ENCODE results near the gene ZIC1. TPM values are rescaled to one million over a fixed set of nuclear protein-coding genes. Genes with fewer than 3 reads are reported as not detected.

The ZIC1 gene
- total and polyA plus RNA-seq, 9 of the 15 experiments (the other 6 are each of a cell fraction or from before 2014, with no cell fraction given), result 0.21 to 0.42 TPM; not detected in 7

DNA sequence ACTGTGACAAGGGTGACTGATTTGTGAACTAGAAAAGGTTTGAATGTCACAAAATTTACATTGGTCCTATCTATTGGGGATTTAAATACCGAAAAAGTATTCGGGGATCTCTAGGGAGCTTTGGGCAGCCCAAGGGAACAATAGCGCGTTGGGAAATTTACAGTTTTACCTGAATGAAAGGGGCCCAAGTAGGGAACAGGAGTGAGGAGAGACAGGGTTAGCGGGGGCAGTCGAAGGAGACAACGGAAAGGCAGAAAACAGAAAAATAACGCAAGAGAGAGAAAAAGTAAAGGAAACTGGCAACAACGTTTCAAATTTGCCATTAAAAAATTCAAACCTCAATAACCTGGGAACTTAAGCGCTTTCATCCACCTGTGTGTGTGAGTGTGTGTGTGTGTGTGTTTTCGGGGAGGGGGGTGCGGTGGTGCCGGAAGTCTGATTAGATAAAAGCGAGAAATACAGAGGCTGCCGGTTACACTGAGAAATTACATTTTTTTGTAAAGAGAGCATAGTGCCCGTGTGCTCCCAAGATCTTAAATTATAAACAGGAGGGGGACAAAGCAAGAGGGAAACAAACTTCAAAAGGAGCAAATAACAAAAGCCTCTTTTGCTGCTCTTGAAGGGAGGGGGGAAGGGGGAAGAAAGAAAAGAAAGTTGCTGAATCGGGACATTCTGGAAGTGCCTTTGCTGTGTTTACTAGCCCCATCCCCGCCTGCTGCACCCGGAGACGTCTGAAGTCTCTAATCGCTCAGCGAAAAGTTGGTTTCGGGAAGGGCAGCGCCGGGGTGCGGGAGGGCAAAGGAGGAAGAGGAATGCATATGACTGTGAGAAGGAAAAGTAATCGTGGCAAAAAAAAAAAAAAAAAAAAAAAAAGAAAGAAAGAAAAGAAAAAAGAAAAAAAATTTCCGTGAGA is 721 bp upstream of the ZIC1 start:
- Histone ChIP-seq H3K4me3 (no peak overlapping the region), H3K27ac (ENCODE audit: extremely low read depth, low read depth, low read length) (no peak overlapping the region), H3K4me2 (ENCODE audit: insufficient read depth, low read length) (no peak overlapping the region), H4K20me1 (replicated peaks; ENCODE audit: control insufficient read depth, insufficient read depth, low read length) (no peaks in the 10 kb centered on the region), H3K79me2 (ENCODE audit: control insufficient read depth, insufficient read depth, low read length) (no peaks in the 10 kb centered on the region), H2AFZ (ENCODE audit: low read depth, low read length) (no peak overlapping the region), H3K27me3 (ENCODE audit: control insufficient read depth in 2 of 2, insufficient read depth in 2 of 2, low read length in 2 of 2) (peaks cover 3 to 51% of the 10 kb centered on the region in 2 experiments; a peak in 3 of 5 replicates), H3K4me1 (replicated peaks in 1 of 2; ENCODE audit: control insufficient read depth in 2 of 2, insufficient read depth in 2 of 2, low read length in 2 of 2) (peaks cover 0 to 4% of the 10 kb centered on the region in 2 experiments; a peak in 1 of 5 replicates), H3K9me3 (replicated peaks; ENCODE audit: control insufficient read depth, insufficient read depth, low read depth, low read length) (no peaks in the 10 kb centered on the region), H3K9ac (ENCODE audit: insufficient read depth in 1 of 2, low read depth in 2 of 2, low read length in 2 of 2) (no peak overlapping the region), H3K36me3 (ENCODE audit: control insufficient read depth, insufficient read depth, low read length) (no peaks in the 10 kb centered on the region), H3K9me1 (ENCODE audit: control insufficient read depth, insufficient read depth, low read length) (no peaks in the 10 kb centered on the region)
- ATAC-seq (no peak), DNase-seq (ENCODE audit: extremely low read depth in 1 of 4, low spot score in 3 of 4) (no peak), FAIRE-seq (no peak)
- intact Hi-C loops (cut with micrococcal nuclease) (no loop called here), in situ Hi-C loops (cut with MboI) (no loop called here)
- TF ChIP-seq ZNF146 (CRISPR knock-in tag; IDR thresholded peaks at IDR 0.05; ENCODE audit: unreplicated experiment) (no peak), NR2F6 (CRISPR knock-in tag; IDR thresholded peaks at IDR 0.05) (no peak), ZNF395 (CRISPR knock-in tag; IDR thresholded peaks at IDR 0.05) (no peak), UBTF (IDR thresholded peaks at IDR 0.05; ENCODE audit: borderline replicate concordance in 1 of 2, low read depth in 2 of 2, low read length in 2 of 2) (no peak), BRCA1 (IDR thresholded peaks at IDR 0.05) (no peak), BRCA1 (CRISPR knock-in tag; IDR thresholded peaks at IDR 0.05) (no peak), PHB (CRISPR knock-in tag; IDR thresholded peaks at IDR 0.05) (no peak), ZBTB7A (IDR thresholded peaks at IDR 0.05; ENCODE audit: borderline replicate concordance, control insufficient read depth, low read depth, low read length) (no peak), SRSF1 (IDR thresholded peaks at IDR 0.05; ENCODE audit: low read depth, low read length) (no peak), TAF1 (IDR thresholded peaks at IDR 0.05; ENCODE audit: control insufficient read depth, extremely low read depth, insufficient read depth, low read length, severe bottlenecking) (no peak), MAFK (IDR thresholded peaks at IDR 0.05; ENCODE audit: low read length) (no peak)
- TF ChIP-seq, protein P1, sequence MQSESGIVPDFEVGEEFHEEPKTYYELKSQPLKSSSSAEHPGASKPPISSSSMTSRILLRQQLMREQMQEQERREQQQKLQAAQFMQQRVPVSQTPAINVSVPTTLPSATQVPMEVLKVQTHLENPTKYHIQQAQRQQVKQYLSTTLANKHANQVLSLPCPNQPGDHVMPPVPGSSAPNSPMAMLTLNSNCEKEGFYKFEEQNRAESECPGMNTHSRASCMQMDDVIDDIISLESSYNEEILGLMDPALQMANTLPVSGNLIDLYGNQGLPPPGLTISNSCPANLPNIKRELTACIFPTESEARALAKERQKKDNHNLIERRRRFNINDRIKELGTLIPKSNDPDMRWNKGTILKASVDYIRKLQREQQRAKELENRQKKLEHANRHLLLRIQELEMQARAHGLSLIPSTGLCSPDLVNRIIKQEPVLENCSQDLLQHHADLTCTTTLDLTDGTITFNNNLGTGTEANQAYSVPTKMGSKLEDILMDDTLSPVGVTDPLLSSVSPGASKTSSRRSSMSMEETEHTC (IDR thresholded peaks at IDR 0.05), result no peak
- ChIA-PET CTCF (ENCODE audit: low intra/inter-chr PET ratio) (no interaction called here), POLR2A (no interaction called here)
- 7% methylated on average over 21 of the region's 28 CpGs for WGBS (ENCODE audit: insufficient coverage, low coverage, missing lambda C conversion rate)
- BruUV-seq (replicated peaks), result no TSS peak
